ENCODE results near the gene AMH. TPM values are rescaled to one million over a fixed set of nuclear protein-coding genes. Genes with fewer than 3 reads are reported as not detected.

AMH gene
- total and polyA plus RNA-seq, 2 of the 4 experiments (the other 2 are of a cell fraction): 0.86 TPM; not detected in 1

DNA sequence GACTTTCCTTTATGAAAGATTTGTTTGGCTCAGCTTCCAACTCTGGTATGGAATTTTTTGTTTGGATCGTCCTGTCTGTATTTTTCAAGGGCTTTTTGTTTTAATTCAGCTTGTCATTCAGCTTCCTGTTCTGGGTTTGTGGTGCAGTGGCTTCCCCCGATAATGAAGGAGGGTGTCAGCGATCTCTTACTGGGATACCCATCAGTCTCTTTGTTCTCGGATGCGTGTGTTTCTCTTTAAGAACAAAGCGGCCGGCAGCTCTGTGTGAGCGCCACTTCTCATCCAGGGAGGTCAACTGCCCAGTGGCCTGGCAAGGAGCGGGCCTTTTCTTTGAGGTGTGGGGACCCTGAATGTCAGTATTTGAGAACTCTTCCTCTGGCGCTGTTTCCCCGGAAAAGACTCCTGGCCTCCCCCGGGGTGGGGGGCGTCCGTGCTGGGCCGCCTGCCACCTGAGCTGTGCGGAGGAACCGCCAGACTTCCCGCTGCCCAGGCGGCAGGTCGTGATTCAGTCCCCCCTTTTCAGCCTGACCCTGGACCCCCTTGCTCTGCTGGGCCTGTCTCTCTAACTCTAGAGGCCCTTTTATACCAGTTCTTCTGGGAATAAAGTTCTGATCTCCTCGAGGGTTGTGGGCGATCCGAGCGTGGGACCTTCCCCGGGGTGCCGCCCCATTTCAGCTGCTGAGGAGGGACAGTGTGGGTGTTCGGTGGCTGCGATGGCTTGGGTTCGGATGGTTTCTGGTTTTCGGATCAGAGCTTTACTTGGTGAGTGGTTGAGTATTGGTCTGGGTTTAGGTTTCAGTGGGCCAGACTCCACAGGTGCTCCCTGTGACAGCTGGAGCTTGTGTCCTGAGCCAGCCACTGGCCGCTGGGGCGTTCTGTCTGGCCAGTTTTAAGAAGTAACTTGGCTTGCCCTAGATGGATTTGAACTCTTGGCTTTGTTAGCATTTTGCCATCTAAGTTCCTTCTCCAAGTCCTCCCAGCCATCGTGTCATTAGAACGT is 9.1 kb upstream of the AMH start (continued):
- TF ChIP-seq, protein P1, sequence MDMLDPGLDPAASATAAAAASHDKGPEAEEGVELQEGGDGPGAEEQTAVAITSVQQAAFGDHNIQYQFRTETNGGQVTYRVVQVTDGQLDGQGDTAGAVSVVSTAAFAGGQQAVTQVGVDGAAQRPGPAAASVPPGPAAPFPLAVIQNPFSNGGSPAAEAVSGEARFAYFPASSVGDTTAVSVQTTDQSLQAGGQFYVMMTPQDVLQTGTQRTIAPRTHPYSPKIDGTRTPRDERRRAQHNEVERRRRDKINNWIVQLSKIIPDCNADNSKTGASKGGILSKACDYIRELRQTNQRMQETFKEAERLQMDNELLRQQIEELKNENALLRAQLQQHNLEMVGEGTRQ (IDR thresholded peaks at IDR 0.05; ENCODE audit: low read depth, low read length): no peak
- no peak for TF ChIP-seq MAFK (IDR thresholded peaks at IDR 0.05; ENCODE audit: low read depth, low read length)
- TF ChIP-seq CEBPB (IDR thresholded peaks at IDR 0.05; ENCODE audit: low read depth, low read length): no peak

All from IMR-90 (cell line).